WERI-Rb-1 (cell line): Measurements from ENCODE around the gene NOL4L.

Source experiments
- DNase-seq: peaks from one replicate; pipeline ENCODE4 v3.0.0-alpha.2; 2020
- H3K27ac ChIP-seq: fragments of 250-450 bp; sonication (Bioruptor Pico); 2 replicates; pipeline ENCODE4 v1.5.1; 2020; ENCODE audit warnings: mild to moderate bottlenecking, moderate library complexity
- H3K27me3 ChIP-seq: fragments of 250-450 bp; sonication (Bioruptor Pico); 2 replicates; pipeline ENCODE4 v1.5.1; 2021; ENCODE audit warnings: mild to moderate bottlenecking, low read depth, moderate library complexity; ENCODE audit not compliant: insufficient read depth, severe bottlenecking
- H3K36me3 ChIP-seq: fragments of 250-450 bp; sonication (Bioruptor Pico); 2 replicates; pipeline ENCODE4 v1.5.1; 2020; ENCODE audit warnings: mild to moderate bottlenecking, moderate library complexity
- H3K4me3 ChIP-seq: 2 replicates; pipeline ENCODE4 v1.5.1; 2011; ENCODE audit warnings: low read depth, mild to moderate bottlenecking, control low read depth, low read length
- H3K9me3 ChIP-seq: fragments of 250-450 bp; sonication (Bioruptor Pico); 2 replicates; pipeline ENCODE4 v1.5.1; 2021; ENCODE audit warnings: mild to moderate bottlenecking, moderate library complexity; ENCODE audit not compliant: severe bottlenecking
- TF ChIP-seq, protein P1 (sequence below): IDR thresholded peaks from 2 replicates; pipeline ENCODE4 v1.5.1; 2011; ENCODE audit warnings: low read depth, mild to moderate bottlenecking, control low read depth, inconsistent platforms, low read length

NOL4L gene

DNA sequence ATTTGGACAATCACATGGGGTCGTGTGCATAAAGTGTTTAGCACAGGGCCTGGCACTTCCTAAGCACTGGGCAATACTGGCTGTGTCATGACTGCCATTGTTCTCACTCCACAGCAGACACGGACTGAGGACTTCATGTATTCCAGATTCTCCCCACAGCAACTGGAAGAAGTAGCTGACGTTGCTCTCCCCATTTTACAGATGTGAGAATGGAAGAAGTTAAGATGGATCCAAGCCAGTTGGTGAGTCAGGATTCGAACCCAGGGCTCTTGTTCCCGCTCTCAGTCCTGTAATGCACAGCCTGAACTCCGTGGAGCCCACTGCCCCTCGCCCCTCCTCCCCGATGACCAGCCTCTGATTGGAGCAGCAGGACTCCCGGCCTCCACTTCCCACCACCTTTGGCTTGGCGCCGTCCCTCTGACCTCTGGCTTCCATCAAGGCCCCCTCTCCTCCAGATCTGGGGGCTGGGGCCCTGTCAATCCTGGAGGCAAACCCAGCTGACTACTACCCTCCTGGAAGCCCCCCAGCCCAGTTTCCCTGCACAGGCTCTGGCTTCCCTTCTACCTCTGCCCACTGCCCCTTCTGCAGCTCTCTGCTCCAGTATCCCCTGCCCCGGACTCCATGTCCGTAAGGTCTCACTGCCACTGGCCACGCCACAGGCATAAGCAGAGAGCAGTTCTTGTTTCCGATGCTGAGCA is 12.7 kb downstream of the NOL4L start:
- DNase-seq, result no peak
- no peak overlapping the region for H3K27ac ChIP-seq

DNA sequence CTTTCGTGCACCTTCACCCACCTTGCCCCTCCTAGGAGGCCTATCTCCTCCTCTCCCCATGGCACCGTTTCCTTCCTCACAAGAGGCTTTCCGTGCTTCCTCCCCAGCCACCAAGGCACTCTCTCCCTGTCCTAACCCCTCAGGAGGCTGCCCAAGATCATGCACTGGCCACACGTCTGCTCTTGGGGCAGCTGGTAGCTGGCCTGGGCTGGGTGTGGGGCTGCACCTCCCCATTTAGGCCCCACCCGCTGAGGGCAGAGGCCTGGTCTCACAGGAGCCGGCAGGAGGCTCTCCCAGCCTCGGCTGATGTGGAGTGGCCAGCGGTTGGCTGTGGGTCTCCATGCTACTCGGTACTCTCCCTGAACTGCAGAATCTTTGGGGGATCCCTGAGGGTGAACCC is 13.6 kb downstream of the NOL4L start:
- TF ChIP-seq, protein P1, sequence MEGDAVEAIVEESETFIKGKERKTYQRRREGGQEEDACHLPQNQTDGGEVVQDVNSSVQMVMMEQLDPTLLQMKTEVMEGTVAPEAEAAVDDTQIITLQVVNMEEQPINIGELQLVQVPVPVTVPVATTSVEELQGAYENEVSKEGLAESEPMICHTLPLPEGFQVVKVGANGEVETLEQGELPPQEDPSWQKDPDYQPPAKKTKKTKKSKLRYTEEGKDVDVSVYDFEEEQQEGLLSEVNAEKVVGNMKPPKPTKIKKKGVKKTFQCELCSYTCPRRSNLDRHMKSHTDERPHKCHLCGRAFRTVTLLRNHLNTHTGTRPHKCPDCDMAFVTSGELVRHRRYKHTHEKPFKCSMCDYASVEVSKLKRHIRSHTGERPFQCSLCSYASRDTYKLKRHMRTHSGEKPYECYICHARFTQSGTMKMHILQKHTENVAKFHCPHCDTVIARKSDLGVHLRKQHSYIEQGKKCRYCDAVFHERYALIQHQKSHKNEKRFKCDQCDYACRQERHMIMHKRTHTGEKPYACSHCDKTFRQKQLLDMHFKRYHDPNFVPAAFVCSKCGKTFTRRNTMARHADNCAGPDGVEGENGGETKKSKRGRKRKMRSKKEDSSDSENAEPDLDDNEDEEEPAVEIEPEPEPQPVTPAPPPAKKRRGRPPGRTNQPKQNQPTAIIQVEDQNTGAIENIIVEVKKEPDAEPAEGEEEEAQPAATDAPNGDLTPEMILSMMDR, result no peak
- Histone ChIP-seq H3K9me3 (no peaks in the 10 kb centered on the region), H3K36me3 (no peaks in the 10 kb centered on the region; the same call in none of the 2 replicates), H3K27me3 (no peaks in the 10 kb centered on the region), H3K27ac (no peak overlapping the region), H3K4me3 (no peak overlapping the region)
- DNase-seq, result no peak

More for the DNA sequence above, 12.7 kb downstream of the NOL4L start:
- Histone ChIP-seq H3K27me3 (no peaks in the 10 kb centered on the region), H3K4me3 (no peak overlapping the region), H3K36me3 (no peaks in the 10 kb centered on the region; the same call in none of the 2 replicates), H3K9me3 (no peaks in the 10 kb centered on the region)
- TF ChIP-seq, protein P1, result no peak

DNA sequence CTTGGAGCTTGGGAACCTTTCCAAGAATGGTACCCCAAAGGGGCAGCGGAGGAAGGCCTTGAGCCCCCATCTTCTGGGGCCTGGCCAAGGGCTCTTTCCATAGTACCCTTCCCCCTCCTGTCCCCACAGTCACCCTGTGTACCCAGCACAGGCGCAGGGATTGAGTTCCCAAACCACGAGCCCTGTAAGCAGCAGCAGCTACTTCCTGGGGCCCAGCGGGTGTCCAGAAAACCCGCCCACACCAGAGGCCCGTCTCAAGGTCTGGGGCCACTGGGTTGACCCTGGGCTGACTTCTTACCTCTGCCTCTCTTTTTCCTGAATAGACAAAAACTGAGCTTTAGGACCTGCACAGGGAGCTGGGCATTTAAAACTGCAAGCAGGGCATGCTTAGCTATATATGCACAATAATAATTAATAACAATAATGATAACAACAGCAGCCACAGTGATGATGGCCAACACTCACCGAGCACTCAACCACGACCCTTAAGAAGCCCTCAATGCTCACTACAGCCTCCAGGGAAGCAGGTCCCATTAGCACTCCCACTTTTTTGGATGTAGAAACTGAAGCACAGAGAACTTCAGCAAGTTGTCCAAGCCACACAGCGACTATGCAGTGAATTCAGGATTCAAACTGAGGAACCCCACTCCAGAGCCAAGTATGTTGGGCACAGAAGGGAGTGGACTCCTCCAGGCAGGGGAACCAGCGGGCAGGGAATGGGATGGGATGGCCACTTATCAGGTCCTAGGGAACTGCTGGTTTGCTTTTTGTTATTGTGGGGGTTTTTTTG is 14.5 kb downstream of the NOL4L start:
- Histone ChIP-seq H3K4me3 (no peak overlapping the region), H3K27me3 (no peaks in the 10 kb centered on the region), H3K9me3 (no peaks in the 10 kb centered on the region), H3K27ac (no peak overlapping the region), H3K36me3 (no peaks in the 10 kb centered on the region; the same call in none of the 2 replicates)
- TF ChIP-seq, protein P1, result no peak
- DNase-seq, result no peak

DNA sequence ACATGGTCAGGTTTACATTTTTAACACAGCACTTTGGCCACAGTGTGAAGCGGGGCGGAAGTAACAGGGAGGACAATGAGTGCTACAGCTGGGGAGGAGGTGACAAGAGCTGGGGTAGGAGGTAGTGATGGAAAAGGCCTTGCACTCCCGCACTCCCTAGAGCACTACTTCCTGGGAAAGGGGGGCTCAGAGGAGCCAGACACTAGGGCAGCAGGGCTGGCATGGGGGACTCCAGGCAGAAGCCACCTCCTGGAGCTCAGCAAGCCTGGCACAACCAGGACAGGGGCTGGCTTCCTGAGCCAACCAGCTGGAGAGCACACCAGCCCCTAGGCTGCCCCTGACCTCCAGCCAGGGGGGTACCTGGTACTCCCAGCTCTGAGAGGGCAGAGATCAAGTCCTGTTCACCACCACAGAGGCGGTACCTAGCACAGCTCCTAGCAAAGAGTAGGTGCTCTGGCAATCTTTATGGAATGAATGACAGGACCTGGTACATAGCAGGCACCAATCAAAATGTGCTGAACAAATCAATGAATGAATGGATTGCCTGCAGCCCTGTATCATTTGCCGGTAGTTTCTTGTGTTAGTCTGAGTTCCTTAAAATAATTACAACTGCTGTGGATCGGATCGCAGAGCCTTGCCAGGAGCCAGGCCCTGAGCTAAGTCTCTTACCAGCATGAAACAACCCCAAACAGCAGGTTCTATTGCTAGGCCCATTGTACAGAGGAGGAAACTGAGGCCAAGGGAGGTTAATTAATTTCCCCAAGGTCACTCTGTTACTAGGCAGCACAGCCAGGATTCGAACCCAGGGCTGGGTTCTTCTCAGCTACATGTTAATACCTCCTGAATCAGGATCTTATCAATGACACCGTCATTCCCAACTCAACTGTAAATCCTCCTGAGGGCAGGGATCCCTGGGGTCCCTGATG is 15.5 kb downstream of the NOL4L start:
- H3K4me3 ChIP-seq, result no peak overlapping the region
- H3K36me3 ChIP-seq, result no peaks in the 10 kb centered on the region; the same call in none of the 2 replicates
- TF ChIP-seq, protein P1, result no peak
- H3K27me3 ChIP-seq, result no peaks in the 10 kb centered on the region
- DNase-seq, result no peak
- no peaks in the 10 kb centered on the region for H3K9me3 ChIP-seq
- no peak overlapping the region for H3K27ac ChIP-seq

DNA sequence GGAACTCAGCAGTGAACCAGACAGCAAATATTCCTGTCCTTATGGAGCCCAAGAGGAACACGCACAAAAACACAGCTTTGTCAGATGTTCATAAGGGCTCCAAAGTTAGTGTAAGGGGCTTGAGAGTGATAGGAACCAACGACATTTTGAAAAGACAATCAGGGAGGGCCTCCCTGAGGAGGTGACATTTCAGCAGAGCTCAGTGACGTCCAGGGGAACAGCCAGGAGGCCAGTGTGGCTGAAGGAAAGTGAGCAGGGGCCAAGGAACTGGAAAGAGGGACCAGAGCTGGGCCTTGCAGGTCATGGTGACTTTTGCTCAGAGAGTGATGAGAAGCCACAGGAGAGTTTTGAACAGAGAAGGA is 16.1 kb downstream of the NOL4L start:
- Histone ChIP-seq H3K27ac (no peak overlapping the region), H3K27me3 (no peaks in the 10 kb centered on the region), H3K9me3 (no peaks in the 10 kb centered on the region), H3K36me3 (no peaks in the 10 kb centered on the region; the same call in none of the 2 replicates), H3K4me3 (no peak overlapping the region)
- TF ChIP-seq, protein P1, result no peak
- no peak for DNase-seq
